Upper lobe of left lung (tissue), 6 donors: ENCODE results near the gene OSR1. TPM values are rescaled to one million over a fixed set of nuclear protein-coding genes. Genes with fewer than 3 reads are reported as not detected.
A peak's percentile ranks its signal among the peaks of the same experiment; 100 is the strongest.

Experiments used
- ATAC-seq, 2 donors: fragments of 200-7000 bp; cut with Tn5 transposase; one replicate each; pipeline ENCODE4 v1.9.1; 2022; ENCODE audit warnings: mild to moderate bottlenecking in 2 of 2, moderate library complexity in 2 of 2; ENCODE audit not compliant: low FRiP score in 2 of 2
- DNase-seq, 2 donors: peaks; one replicate each; pipeline ENCODE4 v3.0.0-alpha.2; 2019 to 2020
- H3K27ac ChIP-seq, 4 donors: fragments of 200-600 bp; sonication (generic); one replicate each; pipeline ENCODE4 v1.5.1; 2016 to 2019
- H3K27me3 ChIP-seq, 4 donors: fragments of 200-600 bp; sonication (generic); one replicate each; pipeline ENCODE4 v1.5.1; 2017 to 2019
- H3K36me3 ChIP-seq, 4 donors: fragments of 200-600 bp; sonication (generic); one replicate each; pipeline ENCODE4 v1.5.1; 2016 to 2019
- H3K4me1 ChIP-seq, 4 donors: fragments of 200-600 bp; sonication (generic); one replicate each; pipeline ENCODE4 v1.5.1; 2018 to 2019
- H3K4me3 ChIP-seq, 4 donors: fragments of 200-600 bp; sonication (generic); one replicate each; pipeline ENCODE4 v1.5.1; 2017 to 2019; ENCODE audit warnings: mild to moderate bottlenecking in 2 of 4, moderate library complexity in 1 of 4
- H3K9me3 ChIP-seq, 4 donors: fragments of 200-600 bp; sonication (generic); one replicate each; pipeline ENCODE4 v1.5.1; 2018 to 2019
- EP300 ChIP-seq, 4 donors: sonication (generic); formaldehyde crosslinking; IDR thresholded peaks; one replicate each; pipeline ENCODE4 v1.5.1; 2017; ENCODE audit warnings: antibody characterized with exemption in 4 of 4, control low read depth in 2 of 4
- POLR2A ChIP-seq, 4 donors: fragments of 450-650 bp; IDR thresholded peaks; one replicate each; pipeline ENCODE4 v1.5.1; 2016 to 2017; ENCODE audit warnings: antibody characterized with exemption in 4 of 4, mild to moderate bottlenecking in 2 of 4
- POLR2AphosphoS5 ChIP-seq, 2 donors: sonication (generic); formaldehyde crosslinking; IDR thresholded peaks; one replicate each; pipeline ENCODE4 v1.5.1; 2017; ENCODE audit warnings: antibody characterized with exemption in 2 of 2
- WGBS, 2 donors: methylation state at CpG; one replicate each; pipeline ENCODE4 v1.1.5; 2017 to 2018; 5-methylcytosine and 5-hydroxymethylcytosine counted together
- total RNA-seq, 6 donors: library from RNA; depleted of rRNA in 4 of 6; stranded (reverse); fragments of >200 nt in 4 of 6; gene quantifications; one replicate each; pipeline versions ENCODE4 v1.1.0 to v1.2.1, GENCODE V29; 2016 to 2021
- TF ChIP-seq, protein P1 (sequence below), 6 experiments: fragments of 450-650 bp in 4 of 6; fragments of 200-600 bp in 2 of 6; sonication (generic) in 2 of 6; IDR thresholded peaks; one replicate each; pipeline ENCODE4 v1.5.1; 2016 to 2019; ENCODE audit warnings: antibody characterized with exemption in 6 of 6
- donor health status: DM: no; HTN: no; CAD: no; lungs with moderate emphysema.
- donor health status: DM: no; HTN: yes; CAD: no; lungs with severe emphysema.

The OSR1 gene
- total RNA-seq, 6 donors from 2014 or later = 3.2 to 19.4 (median 7.5) TPM

DNA sequence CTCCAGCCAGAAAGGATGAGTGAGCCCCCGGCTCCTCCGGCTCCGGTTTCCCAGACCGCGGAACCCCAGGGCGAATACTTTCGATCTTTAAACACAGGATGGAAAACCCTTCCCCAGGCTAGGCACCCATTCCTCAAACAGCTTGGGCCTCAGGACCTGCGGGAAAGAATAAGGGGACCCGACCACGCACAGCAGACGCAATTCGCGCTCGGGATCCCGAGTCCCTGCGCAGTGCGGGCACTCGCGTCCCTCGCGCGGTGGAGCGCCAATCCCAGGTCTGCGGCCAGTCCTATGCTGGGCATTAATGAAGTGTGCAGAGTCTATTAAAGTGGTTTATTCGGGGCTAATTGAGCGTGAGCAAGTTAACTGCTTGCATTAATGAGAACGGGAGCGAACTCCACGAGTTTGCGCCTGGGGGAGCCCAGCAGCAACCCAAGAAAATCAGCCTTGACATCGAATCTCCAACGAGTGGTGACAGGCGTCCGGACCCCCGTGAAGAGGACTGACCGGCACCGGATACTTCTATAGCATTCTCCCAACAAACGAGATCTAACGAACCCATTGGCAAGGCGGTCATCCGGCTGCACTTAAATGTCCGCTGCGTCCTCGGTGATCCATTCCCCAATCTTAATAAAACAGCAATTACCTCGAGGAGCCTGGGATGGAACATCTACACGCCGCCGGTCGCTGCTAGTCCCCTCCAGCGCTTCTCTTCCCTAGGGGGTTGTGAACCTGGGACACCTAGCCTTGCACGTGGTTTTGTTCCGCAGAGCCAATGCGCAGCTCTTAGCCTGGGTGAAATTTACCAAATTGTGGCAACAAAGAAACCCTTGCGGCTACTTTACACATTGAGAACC, 1.6 kb downstream of the OSR1 start:
- Histone ChIP-seq H3K4me1 (peaks cover 27 to 51% (median 39%) of the 10 kb centered on the region in 4 donors), H3K36me3 (no peaks in the 10 kb centered on the region), H3K27ac (peak overlapping the region; percentile 15 to 73 (median 64)), H3K9me3 (no peaks in the 10 kb centered on the region), H3K4me3 (peak overlapping the region; percentile 30 to 63 (median 56)), H3K27me3 (peaks cover 0 to 62% (median 35%) of the 10 kb centered on the region in 4 donors)
- TF ChIP-seq POLR2A (IDR thresholded peaks at IDR 0.05) (no peak), EP300 (IDR thresholded peaks at IDR 0.05) (no peak), POLR2AphosphoS5 (IDR thresholded peaks at IDR 0.05) (no peak)
- TF ChIP-seq, protein P1, sequence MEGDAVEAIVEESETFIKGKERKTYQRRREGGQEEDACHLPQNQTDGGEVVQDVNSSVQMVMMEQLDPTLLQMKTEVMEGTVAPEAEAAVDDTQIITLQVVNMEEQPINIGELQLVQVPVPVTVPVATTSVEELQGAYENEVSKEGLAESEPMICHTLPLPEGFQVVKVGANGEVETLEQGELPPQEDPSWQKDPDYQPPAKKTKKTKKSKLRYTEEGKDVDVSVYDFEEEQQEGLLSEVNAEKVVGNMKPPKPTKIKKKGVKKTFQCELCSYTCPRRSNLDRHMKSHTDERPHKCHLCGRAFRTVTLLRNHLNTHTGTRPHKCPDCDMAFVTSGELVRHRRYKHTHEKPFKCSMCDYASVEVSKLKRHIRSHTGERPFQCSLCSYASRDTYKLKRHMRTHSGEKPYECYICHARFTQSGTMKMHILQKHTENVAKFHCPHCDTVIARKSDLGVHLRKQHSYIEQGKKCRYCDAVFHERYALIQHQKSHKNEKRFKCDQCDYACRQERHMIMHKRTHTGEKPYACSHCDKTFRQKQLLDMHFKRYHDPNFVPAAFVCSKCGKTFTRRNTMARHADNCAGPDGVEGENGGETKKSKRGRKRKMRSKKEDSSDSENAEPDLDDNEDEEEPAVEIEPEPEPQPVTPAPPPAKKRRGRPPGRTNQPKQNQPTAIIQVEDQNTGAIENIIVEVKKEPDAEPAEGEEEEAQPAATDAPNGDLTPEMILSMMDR (IDR thresholded peaks at IDR 0.05) = no peak
- WGBS, 2 donors = 11 to 20% methylated on average over 37 to 54 of the region's 54 CpGs
- ATAC-seq = no peak
- peak in 1 of 2 donors; percentile 76 for DNase-seq

DNA sequence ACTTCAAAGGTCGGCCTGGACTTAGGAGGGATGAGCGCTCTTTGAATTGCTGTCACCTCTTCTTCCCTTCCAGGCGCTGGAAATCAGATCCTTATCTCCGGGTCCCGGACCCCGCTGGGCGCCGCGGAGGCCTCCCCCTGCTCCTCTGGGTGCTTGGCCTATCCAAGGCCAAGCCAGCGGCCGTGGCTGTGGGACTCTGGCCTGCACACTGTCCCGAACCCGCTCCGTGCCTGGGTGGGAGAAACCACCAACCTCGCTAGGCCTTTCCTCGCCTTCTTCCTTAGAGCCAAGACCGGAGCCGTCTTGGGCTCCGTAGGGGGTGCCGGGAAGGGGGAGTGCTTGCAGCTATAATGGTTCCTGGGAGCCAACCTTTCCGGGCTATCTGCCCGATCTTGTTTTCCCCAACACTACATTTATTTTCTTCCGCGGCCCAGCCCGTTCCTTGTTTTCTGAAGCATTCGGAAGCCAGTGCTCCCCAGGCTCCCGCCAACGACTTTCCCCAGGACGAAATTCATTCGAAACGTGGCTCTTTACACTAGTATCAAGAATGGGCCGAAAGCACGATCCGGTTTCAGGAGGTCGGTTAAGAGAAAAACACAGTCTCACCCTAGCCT, 2.4 kb downstream of the OSR1 start:
- peak overlapping the region in 3 of 4 donors; percentile 15 to 73 (median 67) for H3K27ac ChIP-seq
- TF ChIP-seq POLR2A (IDR thresholded peaks at IDR 0.05) (no peak), EP300 (IDR thresholded peaks at IDR 0.05) (no peak), POLR2AphosphoS5 (IDR thresholded peaks at IDR 0.05) (no peak)
- TF ChIP-seq, protein P1 (IDR thresholded peaks at IDR 0.05) = no peak
- peak overlapping the region in 3 of 4 donors; percentile 50 to 63 (median 62) for H3K4me3 ChIP-seq
- 33 to 40% methylated on average over 29 to 35 of the region's 35 CpGs for WGBS, 2 donors
- DNase-seq = peak in 1 of 2 donors; percentile 82
- peaks cover 25 to 51% (median 36%) of the 10 kb centered on the region in 4 donors for H3K4me1 ChIP-seq
- no peaks in the 10 kb centered on the region for H3K36me3 ChIP-seq
- ATAC-seq = no peak
- peaks cover 0 to 61% (median 40%) of the 10 kb centered on the region in 4 donors for H3K27me3 ChIP-seq
- no peaks in the 10 kb centered on the region for H3K9me3 ChIP-seq

DNA sequence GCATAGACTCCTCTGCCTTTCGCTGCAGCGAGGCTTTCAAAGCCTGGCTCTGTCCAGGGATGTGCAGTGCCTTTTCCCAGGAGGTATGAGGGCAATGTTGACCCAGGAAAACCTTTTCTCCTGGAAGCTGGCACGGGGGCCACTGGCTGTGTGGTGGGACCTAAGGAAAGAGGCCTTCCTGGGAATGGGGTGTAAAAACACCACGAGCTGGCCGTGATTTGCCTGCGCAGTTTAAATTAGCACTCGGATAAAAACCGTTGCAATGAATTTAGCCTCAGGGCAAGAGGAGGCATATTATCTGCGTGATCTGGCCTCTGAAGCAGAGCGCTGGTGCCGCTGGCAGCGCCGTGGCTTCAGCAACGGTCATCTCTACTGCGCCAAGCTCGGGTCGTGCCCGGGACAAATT, 3.0 kb downstream of the OSR1 start:
- Histone ChIP-seq H3K27ac (peak overlapping the region in 3 of 4 donors; percentile 15 to 73 (median 67)), H3K4me1 (peaks cover 27 to 56% (median 41%) of the 10 kb centered on the region in 4 donors), H3K9me3 (no peaks in the 10 kb centered on the region), H3K4me3 (peak overlapping the region in 3 of 4 donors; percentile 50 to 63 (median 62)), H3K27me3 (peaks cover 0 to 64% (median 40%) of the 10 kb centered on the region in 4 donors), H3K36me3 (no peaks in the 10 kb centered on the region)
- 39 to 46% methylated on average over 14 to 18 of the region's 18 CpGs for WGBS, 2 donors
- ATAC-seq (no peak), DNase-seq (peak in 1 of 2 donors; percentile 64)
- no peak for TF ChIP-seq POLR2AphosphoS5 (IDR thresholded peaks at IDR 0.05)

DNA sequence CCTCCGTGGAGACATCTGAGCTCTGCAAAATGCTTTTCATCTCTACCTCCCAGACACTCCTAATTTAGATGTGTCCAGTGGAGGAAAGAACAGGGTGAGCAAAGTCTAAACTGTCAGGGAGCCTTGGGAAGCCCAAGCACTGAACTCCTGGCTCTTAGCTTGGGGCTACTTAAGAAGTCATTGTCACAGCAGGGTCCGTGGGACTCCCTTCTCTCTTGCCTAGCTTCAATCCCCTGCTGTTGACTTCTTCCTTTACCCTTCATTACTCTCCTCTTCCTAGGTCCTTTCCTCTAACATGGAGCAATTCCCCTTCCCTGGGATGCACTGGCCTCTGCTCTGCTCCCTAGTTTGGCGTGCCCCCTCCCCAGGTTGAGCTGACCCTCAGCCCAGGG, 3.4 kb downstream of the OSR1 start:
- DNase-seq (no peak), ATAC-seq (no peak)
- WGBS, 2 donors = 62 to 67% methylated on average over 3 of the region's 3 CpGs
- peak overlapping the region in 2 of 4 donors; percentile 62 to 63 for H3K4me3 ChIP-seq
- peak overlapping the region in 3 of 4 donors; percentile 15 to 73 (median 67) for H3K27ac ChIP-seq
- no peaks in the 10 kb centered on the region for H3K9me3 ChIP-seq
- no peak for TF ChIP-seq POLR2A (IDR thresholded peaks at IDR 0.05)
- TF ChIP-seq EP300 (IDR thresholded peaks at IDR 0.05) = no peak
- no peak for TF ChIP-seq POLR2AphosphoS5 (IDR thresholded peaks at IDR 0.05)
- TF ChIP-seq, protein P1 (IDR thresholded peaks at IDR 0.05) = no peak
- H3K4me1 ChIP-seq = peaks cover 29 to 60% (median 45%) of the 10 kb centered on the region in 4 donors
- peaks cover 0 to 64% (median 38%) of the 10 kb centered on the region in 4 donors for H3K27me3 ChIP-seq
- H3K36me3 ChIP-seq = no peaks in the 10 kb centered on the region

DNA sequence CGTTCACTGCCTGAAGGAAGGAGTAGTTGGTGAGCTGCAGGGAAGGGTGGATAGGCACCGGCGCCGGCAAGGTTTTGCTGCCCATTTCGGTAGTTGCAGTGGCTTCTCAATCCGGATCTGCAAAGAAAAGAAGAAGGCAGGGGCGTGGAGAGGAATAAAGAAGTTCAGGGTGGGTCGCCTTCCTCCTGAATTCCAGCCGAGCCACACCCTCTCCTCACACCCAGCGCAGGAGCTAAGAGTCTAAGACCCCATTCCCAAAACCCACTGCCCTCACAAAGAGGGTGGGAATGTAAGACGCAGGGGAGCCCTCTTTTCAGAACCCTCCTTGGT, 4.7 kb downstream of the OSR1 start:
- Histone ChIP-seq H3K27me3 (peaks cover 0 to 56% (median 34%) of the 10 kb centered on the region in 4 donors), H3K4me1 (peaks cover 29 to 55% (median 40%) of the 10 kb centered on the region in 4 donors), H3K4me3 (no peak overlapping the region), H3K27ac (no peak overlapping the region), H3K36me3 (no peaks in the 10 kb centered on the region), H3K9me3 (no peaks in the 10 kb centered on the region)
- TF ChIP-seq EP300 (IDR thresholded peaks at IDR 0.05) (no peak), POLR2AphosphoS5 (IDR thresholded peaks at IDR 0.05) (no peak), POLR2A (IDR thresholded peaks at IDR 0.05) (no peak)
- TF ChIP-seq, protein P1 (IDR thresholded peaks at IDR 0.05) = no peak
- WGBS, 2 donors = 45 to 65% methylated on average over 11 of the region's 11 CpGs
- DNase-seq = no peak
- ATAC-seq = no peak
